K562 (cell line): ENCODE data around the gene MTERF4. TPM values are rescaled to one million over a fixed set of nuclear protein-coding genes. Genes with fewer than 3 reads are reported as not detected.

ENCODE experiments used
- ATAC-seq: fragments of 200-7000 bp; cut with Tn5 transposase; 3 replicates; pipeline ENCODE4 v1.9.1; 2020; ENCODE audit warnings: moderate library complexity
- BruUV-seq: library from RNA; stranded (reverse); fragments of 400-500 nt; replicated peaks from 2 replicates; lab custom pipeline; 2021; lab: Mats Ljungman, UMichigan
- CTCF ChIA-PET: fragments of 300-600 bp; formaldehyde crosslinking; extraction: SDS; loops from one replicate; lab custom pipeline; 2021; ENCODE audit warnings: low intra/inter-chr PET ratio; lab: Yijun Ruan, JAX
- POLR2A ChIA-PET: fragments of 300-600, 350-650 bp; sonication (Branson Sonifier 250); formaldehyde crosslinking; extraction: SDS; loops from one replicate; lab custom pipeline; 2021; ENCODE audit warnings: antibody characterized with exemption, inconsistent platforms; lab: Yijun Ruan, JAX
- DNase-seq, 4 experiments: peaks; one replicate each; pipeline versions ENCODE4 v3.0.0 to v3.0.0-alpha.2; 2011 to 2018; ENCODE audit warnings: low spot score in 3 of 4, mixed read lengths in 3 of 4; ENCODE audit errors: extremely low read depth in 1 of 4
- FAIRE-seq: peaks from 2 replicates; lab custom pipeline; 2011; peaks lifted over from hg19 to GRCh38; lab: Jason Lieb, UNC
- H2AFZ ChIP-seq: 2 replicates; pipeline ENCODE4 v1.6.0; 2011; ENCODE audit warnings: low read depth, low read length, control low read depth, inconsistent platforms
- H3K27ac ChIP-seq: fragments of 200-600 bp; 3 replicates; pipeline ENCODE4 v1.8.0; 2011; ENCODE audit warnings: low read depth, mild to moderate bottlenecking, control low read depth, inconsistent platforms, low read length, moderate library complexity, mixed read lengths; ENCODE audit errors: extremely low read depth
- H3K27me3 ChIP-seq, 2 experiments: fragments of 300-600 bp in 1 of 2; 2 replicates in 1 of 2; 3 replicates in 1 of 2; pipeline versions ENCODE4 v1.6.0 to v1.8.0; 2011; ENCODE audit warnings: inconsistent platforms in 2 of 2, low read length in 2 of 2, mild to moderate bottlenecking in 1 of 2, mixed read lengths in 1 of 2, moderate library complexity in 1 of 2; ENCODE audit not compliant: control insufficient read depth in 2 of 2, insufficient read depth in 2 of 2
- H3K36me3 ChIP-seq: fragments of 300-600 bp; 3 replicates; pipeline ENCODE4 v1.8.0; 2011; ENCODE audit warnings: mild to moderate bottlenecking, low read length, inconsistent platforms; ENCODE audit not compliant: control insufficient read depth, insufficient read depth
- H3K4me1 ChIP-seq, 2 experiments: fragments of 200-600 bp in 1 of 2; replicated peaks in 1 of 2; 2 replicates in 1 of 2; 3 replicates in 1 of 2; pipeline versions ENCODE4 v1.5.1 to v1.8.0; 2011; ENCODE audit warnings: inconsistent platforms in 2 of 2, low read length in 2 of 2, mild to moderate bottlenecking in 1 of 2, mixed read lengths in 1 of 2, moderate library complexity in 1 of 2; ENCODE audit not compliant: control insufficient read depth in 2 of 2, insufficient read depth in 2 of 2
- H3K4me2 ChIP-seq: 2 replicates; pipeline ENCODE4 v1.6.1; 2011; ENCODE audit warnings: low read length, control low read depth, inconsistent platforms, mixed read lengths; ENCODE audit not compliant: insufficient read depth
- H3K4me3 ChIP-seq: fragments of 200-600 bp; sonication (generic), shearing (Covaris generic); 2 replicates; pipeline ENCODE4 v1.5.1; 2016; ENCODE audit warnings: control low read depth, inconsistent platforms
- H3K79me2 ChIP-seq: fragments of 200-600 bp; 3 replicates; pipeline ENCODE4 v1.8.0; 2011; ENCODE audit warnings: low read length, inconsistent platforms; ENCODE audit not compliant: control insufficient read depth, insufficient read depth
- H3K9ac ChIP-seq, 2 experiments: 2 replicates each; pipeline versions ENCODE4 v1.6.0 to v1.6.1; 2011; ENCODE audit warnings: low read depth in 2 of 2, low read length in 2 of 2, control low read depth in 1 of 2, inconsistent platforms in 1 of 2, mild to moderate bottlenecking in 1 of 2, mixed read lengths in 1 of 2; ENCODE audit not compliant: insufficient read depth in 1 of 2
- H3K9me1 ChIP-seq: one replicate; pipeline ENCODE4 v1.6.0; 2011; ENCODE audit warnings: inconsistent platforms, mild to moderate bottlenecking, low read length, moderate library complexity; ENCODE audit not compliant: control insufficient read depth, insufficient read depth
- H3K9me3 ChIP-seq: replicated peaks from 2 replicates; pipeline ENCODE4 v1.5.1; 2011; ENCODE audit warnings: low read depth, low read length, inconsistent platforms; ENCODE audit not compliant: control insufficient read depth, insufficient read depth
- H4K20me1 ChIP-seq: replicated peaks from 2 replicates; pipeline ENCODE4 v1.6.1; 2011; ENCODE audit warnings: low read length, inconsistent platforms, mixed read lengths; ENCODE audit not compliant: control insufficient read depth, insufficient read depth
- AFF1 ChIP-seq, 2 experiments: fragments of 450-650 bp; IDR thresholded peaks; 2 replicates each; pipeline ENCODE4 v1.6.1; 2018; ENCODE audit warnings: mild to moderate bottlenecking in 2 of 2, low read depth in 1 of 2; ENCODE audit not compliant: partially characterized antibody in 2 of 2
- CBX5 ChIP-seq: IDR thresholded peaks from 2 replicates; pipeline ENCODE4 v1.6.1; 2014; ENCODE audit warnings: low read depth, borderline replicate concordance
- CHAMP1 ChIP-seq: fragments of 450-650 bp; IDR thresholded peaks from 2 replicates; pipeline ENCODE4 v1.6.1; 2016; ENCODE audit warnings: mild to moderate bottlenecking
- MCM5 ChIP-seq: fragments of 450-650 bp; IDR thresholded peaks from 2 replicates; pipeline ENCODE4 v1.6.1; 2016; ENCODE audit warnings: low read depth
- MEF2A ChIP-seq: IDR thresholded peaks from 2 replicates; pipeline ENCODE4 v1.6.1; 2011; ENCODE audit warnings: low read depth, mild to moderate bottlenecking, low read length, moderate library complexity; ENCODE audit not compliant: control insufficient read depth
- MEIS2 ChIP-seq: fragments of 450-650 bp; IDR thresholded peaks from 2 replicates; pipeline ENCODE4 v1.6.1; 2014; ENCODE audit warnings: mild to moderate bottlenecking; ENCODE audit not compliant: partially characterized antibody
- MTF1 ChIP-seq: fragments of 250-450 bp; sonication (Bioruptor Pico); IDR thresholded peaks from 2 replicates; pipeline ENCODE4 v1.9.0; 2021; ENCODE audit warnings: moderate library complexity, mild to moderate bottlenecking, inconsistent platforms, borderline replicate concordance
- NBN ChIP-seq: fragments of 450-650 bp; IDR thresholded peaks from 2 replicates; pipeline ENCODE4 v1.6.1; 2016; ENCODE audit warnings: low read depth, mild to moderate bottlenecking
- RBM17 ChIP-seq: fragments of 200-400 bp; formaldehyde crosslinking; IDR thresholded peaks from 2 replicates; pipeline ENCODE4 v1.6.1; 2017; ENCODE audit warnings: low read depth, mild to moderate bottlenecking, low read length, borderline replicate concordance
- SRSF1 ChIP-seq: fragments of 200-400 bp; formaldehyde crosslinking; IDR thresholded peaks from 2 replicates; pipeline ENCODE4 v1.6.1; 2017; ENCODE audit warnings: mild to moderate bottlenecking, low read depth, low read length, moderate library complexity
- ZBTB7A ChIP-seq: IDR thresholded peaks from 2 replicates; pipeline ENCODE4 v1.6.1; 2011; ENCODE audit warnings: low read depth, mild to moderate bottlenecking, low read length, moderate library complexity, borderline replicate concordance; ENCODE audit not compliant: control insufficient read depth
- ZNF134 ChIP-seq: fragments of 250-450 bp; sonication (Bioruptor Pico); conservative IDR thresholded peaks from 2 replicates; pipeline ENCODE4 v1.4.0; 2020
- ZNF551 ChIP-seq: fragments of 250-450 bp; sonication (Bioruptor Pico); IDR thresholded peaks from 2 replicates; pipeline ENCODE4 v1.5.0; 2021; ENCODE audit warnings: mild to moderate bottlenecking, moderate library complexity
- ZNF778 ChIP-seq: fragments of 450-650 bp; formaldehyde crosslinking; IDR thresholded peaks from 2 replicates; pipeline ENCODE4 v1.4.0; 2020; ENCODE audit warnings: mild to moderate bottlenecking, moderate library complexity
- WGBS: fragments of 100-300 bp; shearing (Covaris generic); methylation state at CpG from one replicate; pipeline ENCODE4 v1.1.6; 2016; ENCODE audit warnings: low coverage, mixed read lengths; ENCODE audit not compliant: insufficient coverage; ENCODE audit errors: missing lambda C conversion rate; 5-methylcytosine and 5-hydroxymethylcytosine counted together
- in situ Hi-C: fragments of 300-500 bp; cut with MboI; formaldehyde crosslinking; loops from 4 replicates; pipeline ENCODE4 v1.15.0; 2018; ENCODE audit warnings: inconsistent platforms, mixed read lengths
- intact Hi-C: fragments of 100-400 bp; cut with micrococcal nuclease; formaldehyde crosslinking; loops from 2 replicates; pipeline ENCODE4 v1.14.2; 2022
- polyA plus RNA-seq, 8 experiments: library from polyadenylated mRNA; depleted of rRNA in 4 of 8; stranded (reverse) in 5 of 8; unstranded in 3 of 8; fragments of >200 nt; fragmentation: Nextera tagmentation in 2 of 8; fragmentation: Illumina TruSeq in 1 of 8; extraction: Ambion mirVana in 2 of 8; extraction: Trizol in 1 of 8; gene quantifications; 2 replicates each; pipeline versions ENCODE4 v1.2.1 to v1.2.3, GENCODE V29; 2011 to 2014; ENCODE audit warnings: inconsistent platforms in 1 of 8, missing spikeins in 1 of 8
- total RNA-seq, 7 experiments: library from RNA; depleted of rRNA in 6 of 7; stranded (reverse); fragments of >200 nt in 6 of 7; fragmentation: Illumina TruSeq in 2 of 7; extraction: Trizol in 2 of 7; gene quantifications; 2 replicates each; pipeline versions ENCODE4 v1.2.1 to v1.2.3, GENCODE V29; 2011 to 2021; ENCODE audit warnings: low replicate concordance in 1 of 7
- TF ChIP-seq, protein P1 (sequence below): sonication (generic); formaldehyde crosslinking; IDR thresholded peaks from 2 replicates; pipeline ENCODE4 v1.8.0; 2022; ENCODE audit warnings: missing genetic modification reagents, mild to moderate bottlenecking, moderate library complexity, borderline replicate concordance

Gene MTERF4
- total and polyA plus RNA-seq, 9 of the 15 experiments (the other 6 are each of a cell fraction or from before 2014, with no cell fraction given), result 15.3 to 29.6 (median 21.2) TPM

DNA sequence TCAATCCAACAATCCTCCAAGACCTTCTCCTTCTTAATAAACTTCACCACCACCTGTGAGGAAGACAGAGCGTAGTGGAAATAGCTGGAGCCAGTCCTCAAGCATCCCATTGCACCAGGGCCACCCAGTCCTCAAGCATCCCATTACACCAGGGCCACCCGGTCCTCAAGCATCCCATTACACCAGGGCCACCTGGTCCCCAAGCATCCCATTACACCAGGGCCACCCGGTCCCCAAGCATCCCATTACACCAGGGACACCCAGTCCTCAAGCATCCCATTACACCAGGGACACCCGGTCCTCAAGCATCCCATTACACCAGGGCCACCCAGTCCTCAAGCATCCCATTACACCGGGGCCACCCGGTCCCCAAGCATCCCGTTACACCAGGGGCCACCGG is 13.3 kb upstream of the MTERF4 start:
- Histone ChIP-seq H4K20me1 (no peaks in the 10 kb centered on the region), H3K27me3 (no peaks in the 10 kb centered on the region), H3K4me2 (no peak overlapping the region), H2AFZ (no peak overlapping the region), H3K9me3 (no peaks in the 10 kb centered on the region), H3K9ac (no peak overlapping the region), H3K36me3 (peaks cover 7% of the 10 kb centered on the region; the same call in 1 of the 3 replicates), H3K4me3 (no peak overlapping the region), H3K4me1 (no peaks in the 10 kb centered on the region), H3K79me2 (no peaks in the 10 kb centered on the region), H3K27ac (no peak overlapping the region), H3K9me1 (no peaks in the 10 kb centered on the region)
- FAIRE-seq, result no peak
- intact Hi-C loops (no loop called here), in situ Hi-C loops (no loop called here)
- ATAC-seq, result no peak
- BruUV-seq, result no TSS peak
- POLR2A ChIA-PET, result no interaction called here
- WGBS, result 72% methylated on average over 7 of the region's 8 CpGs
- CTCF ChIA-PET, result no interaction called here
- DNase-seq, result no peak
- TF ChIP-seq CBX5 (no peak), AFF1 (IDR thresholded peaks at IDR 0.05; ENCODE audit: low read depth in 1 of 2, partially characterized antibody in 2 of 2) (no peak), RBM17 (no peak), MTF1 (CRISPR knock-in tag) (no peak), ZNF551 (CRISPR knock-in tag) (no peak), ZNF134 (no peak), MEIS2 (no peak), CHAMP1 (no peak), MEF2A (no peak), ZBTB7A (no peak), NBN (no peak), ZNF778 (CRISPR knock-in tag) (no peak), SRSF1 (no peak), MCM5 (no peak)
- TF ChIP-seq, protein P1, sequence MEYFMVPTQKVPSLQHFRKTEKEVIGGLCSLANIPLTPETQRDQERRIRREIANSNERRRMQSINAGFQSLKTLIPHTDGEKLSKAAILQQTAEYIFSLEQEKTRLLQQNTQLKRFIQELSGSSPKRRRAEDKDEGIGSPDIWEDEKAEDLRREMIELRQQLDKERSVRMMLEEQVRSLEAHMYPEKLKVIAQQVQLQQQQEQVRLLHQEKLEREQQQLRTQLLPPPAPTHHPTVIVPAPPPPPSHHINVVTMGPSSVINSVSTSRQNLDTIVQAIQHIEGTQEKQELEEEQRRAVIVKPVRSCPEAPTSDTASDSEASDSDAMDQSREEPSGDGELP, result no peak
